ENCODE data around the gene OR7D4.

GRCh38 chr19:9165261-9165660 lies 54.1 kb downstream of the OR7D4 start:
- TF ChIP-seq CTCF (IDR thresholded peaks at IDR 0.05) (no peak), HMGXB4 (CRISPR knock-in tag; IDR thresholded peaks at IDR 0.05; ENCODE audit: borderline replicate concordance) (no peak)
